Measurements from ENCODE around the gene TOMM6.

DNA sequence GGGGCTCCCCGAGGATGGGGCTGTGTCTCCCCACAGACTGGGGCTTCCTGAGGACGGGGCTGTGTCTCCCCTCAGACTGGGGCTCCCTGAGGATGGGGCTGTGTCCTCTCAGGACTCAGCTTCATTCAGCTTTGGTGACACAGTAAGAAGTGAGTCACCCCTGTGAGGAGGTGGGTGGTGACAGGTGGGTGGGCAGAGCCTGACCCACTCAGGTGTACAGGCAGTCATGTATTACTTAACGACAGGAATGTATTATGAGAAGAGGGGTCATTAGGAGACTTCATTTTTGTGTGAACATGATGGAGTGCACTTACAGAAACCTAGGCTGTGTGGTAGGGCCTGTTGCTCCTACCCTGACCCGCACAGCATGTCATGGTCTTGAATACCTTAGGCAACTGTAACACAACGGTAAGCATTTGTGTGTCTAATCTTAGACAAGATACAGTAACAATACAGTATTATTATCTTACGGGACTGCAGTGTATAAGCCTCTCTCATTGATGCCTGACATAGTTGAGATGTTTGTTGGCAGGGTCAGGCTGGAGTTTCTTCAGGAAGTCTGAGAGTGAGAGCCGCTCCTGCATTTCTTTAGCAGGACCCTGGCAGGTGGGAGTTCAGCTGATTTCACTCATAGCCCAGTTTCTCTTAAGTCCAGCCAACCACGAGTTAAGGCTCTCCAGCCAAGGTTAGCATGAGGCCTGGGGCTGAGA, 29.4 kb upstream of the TOMM6 start:
- no peak for TF ChIP-seq POLR2A (IDR thresholded peaks at IDR 0.05)
- TF ChIP-seq, protein P1, sequence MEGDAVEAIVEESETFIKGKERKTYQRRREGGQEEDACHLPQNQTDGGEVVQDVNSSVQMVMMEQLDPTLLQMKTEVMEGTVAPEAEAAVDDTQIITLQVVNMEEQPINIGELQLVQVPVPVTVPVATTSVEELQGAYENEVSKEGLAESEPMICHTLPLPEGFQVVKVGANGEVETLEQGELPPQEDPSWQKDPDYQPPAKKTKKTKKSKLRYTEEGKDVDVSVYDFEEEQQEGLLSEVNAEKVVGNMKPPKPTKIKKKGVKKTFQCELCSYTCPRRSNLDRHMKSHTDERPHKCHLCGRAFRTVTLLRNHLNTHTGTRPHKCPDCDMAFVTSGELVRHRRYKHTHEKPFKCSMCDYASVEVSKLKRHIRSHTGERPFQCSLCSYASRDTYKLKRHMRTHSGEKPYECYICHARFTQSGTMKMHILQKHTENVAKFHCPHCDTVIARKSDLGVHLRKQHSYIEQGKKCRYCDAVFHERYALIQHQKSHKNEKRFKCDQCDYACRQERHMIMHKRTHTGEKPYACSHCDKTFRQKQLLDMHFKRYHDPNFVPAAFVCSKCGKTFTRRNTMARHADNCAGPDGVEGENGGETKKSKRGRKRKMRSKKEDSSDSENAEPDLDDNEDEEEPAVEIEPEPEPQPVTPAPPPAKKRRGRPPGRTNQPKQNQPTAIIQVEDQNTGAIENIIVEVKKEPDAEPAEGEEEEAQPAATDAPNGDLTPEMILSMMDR (IDR thresholded peaks at IDR 0.05): no peak

All from testis (tissue), 2 donors.